HG03280 (cell line): ENCODE measurements around the gene PTPRE.

Experiments
- ATAC-seq: cut with Tn5 transposase; IDR thresholded peaks from one replicate; pipeline ENCODE4 v1.9.1; 2021; ENCODE audit warnings: mild to moderate bottlenecking, moderate library complexity; ENCODE audit not compliant: unreplicated experiment

The PTPRE gene

DNA sequence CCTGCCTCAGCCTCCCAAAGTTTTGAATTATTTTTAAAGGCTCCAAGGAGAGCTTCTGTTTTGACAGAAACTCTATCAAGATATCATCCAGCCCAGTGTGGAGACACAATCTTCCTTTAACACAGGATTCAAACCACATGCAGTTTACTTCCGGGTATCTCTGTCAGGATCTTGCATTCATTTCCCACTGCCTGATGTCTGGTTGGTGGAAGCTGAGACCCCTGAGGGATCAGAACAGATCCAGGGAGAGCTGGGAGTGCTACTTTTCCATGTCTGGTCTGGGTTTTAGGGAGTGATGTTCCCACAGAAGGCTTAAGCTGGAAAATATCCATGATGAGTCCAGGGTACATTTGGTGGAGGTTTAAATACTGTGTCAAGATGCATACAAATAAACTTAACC, 16.7 kb downstream of the PTPRE start:
- ATAC-seq, result no peak

DNA sequence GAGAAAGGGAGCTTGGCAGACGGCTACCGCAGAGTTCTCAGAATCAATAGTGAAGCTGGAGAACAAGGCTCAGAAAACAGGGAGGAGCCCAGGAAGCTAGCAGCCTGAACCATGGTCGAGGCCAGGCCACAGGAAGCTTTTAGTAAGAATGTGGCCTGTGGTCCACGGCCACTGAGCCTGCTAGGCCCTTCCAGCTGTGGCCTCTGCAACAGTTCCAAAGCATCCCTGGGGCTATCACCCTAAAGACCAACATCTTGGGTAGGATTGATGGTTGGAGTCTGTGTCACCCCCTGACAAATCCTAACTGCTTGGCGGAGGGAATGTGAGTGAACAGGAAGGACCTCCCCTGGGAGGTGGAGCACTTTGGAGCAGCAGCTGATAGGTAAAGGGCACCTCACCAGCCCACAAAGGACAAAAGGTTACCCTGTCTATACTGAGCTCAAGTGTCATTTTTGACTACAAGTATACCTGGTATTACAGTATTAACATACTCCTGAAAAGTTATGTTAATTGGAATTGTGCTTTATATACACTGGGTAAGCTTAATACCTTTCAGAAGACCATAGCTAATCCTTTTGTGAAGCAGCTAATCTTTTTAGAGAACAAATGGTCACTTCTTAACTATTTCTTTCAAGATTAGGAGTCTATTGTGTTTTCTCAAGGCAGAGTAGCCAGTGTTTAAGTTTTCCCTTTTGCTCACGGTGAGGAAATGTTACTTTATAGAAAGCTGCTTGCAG, 18.7 kb downstream of the PTPRE start:
- ATAC-seq, result no peak

GRCh38 chr10:127926455-127926854, 19.6 kb downstream of the PTPRE start:
- no peak for ATAC-seq

GRCh38 chr10:127928021-127928806, 21.3 kb downstream of the PTPRE start:
- no peak for ATAC-seq

DNA sequence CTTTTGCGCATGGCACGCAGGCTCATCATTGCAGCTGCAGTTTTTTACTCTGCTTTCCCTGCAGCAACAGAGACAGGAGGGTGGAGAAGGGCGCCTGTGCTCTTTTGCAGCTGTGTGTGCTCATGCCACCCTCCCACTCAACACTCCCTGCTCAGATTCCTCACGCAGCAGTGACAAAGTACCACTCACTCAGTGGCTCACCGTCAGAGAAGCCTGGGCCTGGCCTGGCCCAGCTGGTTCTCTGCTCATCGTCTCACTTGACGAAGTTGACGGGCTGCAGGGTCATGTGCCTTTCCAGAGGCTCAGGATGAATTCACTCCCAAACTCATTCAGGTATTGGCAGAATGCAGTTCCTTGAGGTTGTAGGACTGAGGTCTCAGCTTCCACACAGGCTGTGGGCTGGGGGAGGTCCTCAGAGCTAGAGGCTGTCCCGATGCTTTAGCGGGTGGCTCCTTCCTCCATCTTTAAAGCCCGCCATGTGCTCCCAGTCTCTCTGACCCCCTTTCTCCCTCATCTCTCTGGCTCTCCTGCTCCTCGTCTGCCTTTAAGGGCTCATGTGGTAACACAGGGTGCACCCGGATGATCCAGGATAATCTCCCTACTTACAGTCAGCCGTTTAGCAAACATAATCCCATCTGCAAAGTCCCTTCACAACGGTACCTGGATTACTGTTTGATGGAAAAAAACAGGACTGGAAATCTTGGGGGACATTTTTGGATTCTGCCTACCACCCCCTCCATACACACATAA, 25.8 kb downstream of the PTPRE start:
- no peak for ATAC-seq

DNA sequence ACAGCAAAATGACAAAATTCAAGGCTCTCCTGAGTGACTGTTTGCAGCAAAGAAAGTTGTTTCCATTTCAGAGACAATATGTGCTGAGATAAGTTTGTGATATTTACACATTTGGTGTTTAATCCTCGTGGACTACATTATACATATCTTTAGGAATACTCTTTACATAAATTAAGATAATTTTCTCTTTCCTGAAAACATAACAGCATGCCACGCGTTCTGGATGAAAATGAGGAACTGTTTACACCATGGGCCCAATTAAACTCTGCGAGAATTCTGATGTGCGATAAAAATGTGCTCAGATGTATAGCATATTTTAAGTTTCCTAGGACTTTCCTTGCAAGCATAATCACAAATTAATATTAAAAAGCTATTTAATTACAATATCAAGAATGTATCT, 26.4 kb downstream of the PTPRE start:
- ATAC-seq, result no peak

- no peak for ATAC-seq
These were observed 27.5 kb downstream of the PTPRE start for GRCh38 chr10:127934383-127934782.

DNA sequence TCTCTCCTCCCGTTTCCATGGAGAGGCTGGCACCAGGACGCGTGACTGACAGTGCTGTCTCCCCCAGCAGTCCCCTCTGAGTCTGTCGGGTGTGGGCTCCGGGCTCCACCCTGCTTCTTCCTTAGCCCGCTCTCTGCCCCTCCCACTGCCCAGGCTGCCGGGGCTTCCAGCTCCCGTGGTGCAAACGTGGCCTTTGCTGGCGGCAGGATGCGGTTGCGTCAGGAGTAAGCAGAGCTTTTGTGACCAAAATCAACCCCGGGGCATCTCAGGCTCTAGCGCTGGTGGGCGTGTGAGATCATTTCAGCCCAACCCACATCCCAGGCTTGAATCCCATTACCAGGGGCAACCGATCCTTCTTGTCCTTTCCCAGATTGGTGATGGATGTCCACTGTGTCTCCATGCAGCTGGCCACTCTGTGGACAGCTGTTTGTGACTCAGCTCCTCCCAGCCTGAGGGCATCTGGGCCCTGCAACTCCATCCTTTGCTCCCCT, 28.2 kb downstream of the PTPRE start:
- ATAC-seq, result no peak

GRCh38 chr10:127937069-127937468, 30.2 kb downstream of the PTPRE start:
- ATAC-seq, result no peak

DNA sequence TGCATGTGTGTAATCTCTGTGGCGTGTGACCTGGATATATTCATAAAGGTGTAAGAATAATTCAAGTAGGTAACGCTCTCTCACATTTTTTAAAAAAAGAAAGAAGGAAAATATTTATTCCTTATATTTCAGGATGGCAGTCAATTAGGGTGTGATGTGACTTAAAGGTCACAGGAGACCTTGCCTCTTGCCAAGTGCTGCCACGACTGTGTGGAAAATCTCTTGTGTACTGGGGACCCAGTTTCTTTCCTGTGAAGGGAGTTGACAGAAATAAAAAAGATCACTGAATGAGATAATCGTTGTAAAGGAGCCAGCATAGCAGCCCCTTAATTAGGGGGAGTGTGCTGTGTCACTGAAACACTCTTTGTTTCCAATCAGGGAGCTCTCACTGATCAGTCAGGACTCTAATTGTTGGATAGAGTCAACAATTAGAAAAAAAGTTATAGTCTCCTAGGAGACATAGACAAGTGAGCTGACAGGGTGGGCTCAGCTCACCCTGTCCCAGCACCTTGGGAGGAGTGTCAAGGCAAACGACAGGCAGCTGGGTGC, 31.1 kb downstream of the PTPRE start:
- ATAC-seq, result no peak

DNA sequence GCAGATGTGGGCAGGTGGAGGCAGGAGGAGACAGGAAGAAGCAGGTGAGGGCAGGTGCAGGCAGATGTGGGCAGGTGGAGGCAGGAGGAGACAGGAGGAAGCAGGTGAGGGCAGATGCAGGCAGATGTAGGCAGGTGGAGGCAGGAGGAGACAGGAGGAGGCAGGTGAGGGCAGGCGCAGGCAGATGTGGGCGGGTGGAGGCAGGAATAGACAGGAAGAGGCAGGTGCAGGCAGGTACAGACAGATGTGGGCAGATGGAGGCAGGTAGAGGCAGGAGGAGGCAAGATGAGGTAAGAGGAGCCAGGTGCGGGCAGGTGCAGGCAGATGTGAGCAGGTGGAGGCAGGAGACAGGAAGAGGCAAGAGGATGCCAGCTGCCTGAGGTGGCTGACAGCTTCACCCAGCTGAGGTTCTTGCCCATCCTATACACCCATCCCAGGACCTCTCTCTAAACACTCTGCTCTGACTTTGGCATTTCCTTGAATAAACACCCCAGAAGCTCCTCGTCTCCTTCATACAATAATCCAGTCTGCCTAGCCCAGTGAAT, 33.0 kb downstream of the PTPRE start:
- ATAC-seq, result no peak

- no peak for ATAC-seq
These were observed 34.1 kb downstream of the PTPRE start for GRCh38 chr10:127940866-127941640.

DNA sequence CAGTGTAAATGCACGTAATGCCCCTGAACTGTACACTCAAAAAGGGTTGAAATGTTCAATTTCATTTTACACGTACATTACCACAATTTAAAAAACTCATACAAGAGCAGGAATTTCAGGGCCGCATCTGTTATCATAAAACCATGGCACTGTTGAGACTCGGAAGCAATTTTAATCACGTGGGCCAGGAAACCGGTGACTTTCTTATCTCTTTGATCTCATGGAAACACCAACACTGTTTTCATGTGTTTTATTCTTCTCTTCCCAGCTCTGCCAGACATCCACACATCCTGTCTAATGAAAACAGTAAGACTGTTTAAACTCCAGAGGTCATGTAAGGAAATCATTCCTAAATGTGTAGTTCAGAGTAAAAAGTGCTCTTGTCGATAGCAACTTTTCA, 35.9 kb downstream of the PTPRE start:
- no peak for ATAC-seq

- ATAC-seq, result no peak
These were observed 36.5 kb downstream of the PTPRE start for GRCh38 chr10:127943336-127943910.

GRCh38 chr10:127944256-127944655, 37.4 kb downstream of the PTPRE start:
- no peak for ATAC-seq

GRCh38 chr10:127945341-127945758, 38.4 kb downstream of the PTPRE start:
- ATAC-seq, result no peak

DNA sequence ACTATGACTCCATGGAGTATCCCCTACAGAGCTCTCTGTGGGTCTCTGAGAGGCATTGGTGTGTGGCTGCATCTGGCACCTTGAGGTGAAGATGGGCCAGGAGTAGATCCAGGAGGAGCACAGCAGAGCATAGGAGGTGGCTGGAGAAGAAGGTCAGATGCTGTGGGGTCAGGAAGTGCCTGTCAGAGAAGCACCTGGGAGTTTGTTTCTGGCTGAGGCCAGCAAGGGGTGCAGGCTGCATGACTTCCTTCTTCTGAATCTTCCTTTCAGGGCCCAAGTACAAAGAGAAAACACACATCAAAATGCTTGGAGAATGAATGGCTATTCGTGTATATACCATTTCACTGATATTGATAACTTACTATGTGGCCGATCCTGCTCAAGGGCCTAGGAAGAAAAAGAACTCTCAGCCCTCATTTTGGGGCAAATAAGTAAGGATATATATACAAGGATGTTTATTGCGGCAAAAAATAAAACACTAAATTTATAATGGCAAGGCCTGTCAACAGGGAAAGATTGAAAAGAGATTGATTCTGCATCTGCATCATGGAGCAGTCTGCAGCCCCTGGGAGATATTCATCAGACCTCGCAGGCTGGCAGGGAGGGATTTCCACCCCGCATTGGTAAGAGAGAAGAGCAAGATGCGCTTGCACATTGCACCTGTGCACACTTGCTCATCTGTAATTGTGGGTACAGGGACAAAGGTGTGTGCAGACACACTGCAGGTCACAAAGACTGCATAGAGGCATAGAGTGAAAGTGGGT, 39.2 kb downstream of the PTPRE start:
- no peak for ATAC-seq

DNA sequence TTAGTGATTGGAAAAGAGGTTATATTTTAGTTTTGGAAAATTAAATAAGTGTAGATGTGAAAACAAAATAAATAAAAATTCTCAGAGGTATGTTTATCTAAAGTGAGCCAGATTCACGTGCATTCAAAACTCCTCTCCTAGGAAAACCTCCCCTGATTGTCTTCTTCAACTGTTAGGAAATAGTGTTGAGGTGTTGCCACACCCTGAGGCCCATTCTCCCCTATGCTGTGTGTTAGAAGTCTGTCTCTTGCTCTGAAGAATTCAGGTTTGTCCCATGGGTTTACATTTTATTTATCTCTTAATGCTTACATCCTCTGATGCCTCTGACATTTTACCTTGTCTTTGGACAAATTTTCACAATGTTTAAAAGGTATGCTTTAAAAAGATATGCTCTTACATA, 40.3 kb downstream of the PTPRE start:
- ATAC-seq, result no peak

DNA sequence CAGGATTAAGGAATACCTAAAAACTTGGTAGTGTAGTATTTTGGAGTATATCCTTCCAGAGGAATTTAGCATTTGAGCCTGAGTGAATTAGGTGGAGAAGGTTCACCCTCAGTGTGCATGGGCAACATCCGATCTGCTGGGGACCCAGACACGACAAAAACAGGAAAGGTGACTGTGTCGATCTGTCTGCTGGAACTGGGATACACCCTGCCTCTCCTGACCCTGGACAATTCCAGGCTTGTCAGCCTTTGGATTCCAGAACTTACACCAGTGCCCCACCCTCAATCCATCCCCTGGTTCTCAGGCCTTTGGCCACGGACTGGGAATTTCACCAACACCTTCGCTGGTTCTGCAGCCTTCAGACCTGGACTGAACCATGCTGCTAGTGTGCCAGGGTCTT, 41.9 kb downstream of the PTPRE start:
- no peak for ATAC-seq
